K562 (cell line): ENCODE measurements around the gene GGNBP2. TPM values are rescaled to one million over a fixed set of nuclear protein-coding genes. Genes with fewer than 3 reads are reported as not detected.

Experiments used
- CAMTA2 ChIP-seq: fragments of 250-450 bp; sonication (Bioruptor Pico); conservative IDR thresholded peaks from 2 replicates; pipeline ENCODE4 v1.5.1; 2022
- CXXC5 ChIP-seq: fragments of 250-450 bp; sonication (Bioruptor Pico); IDR thresholded peaks from 2 replicates; pipeline ENCODE4 v1.8.0; 2022; ENCODE audit warnings: inconsistent platforms, mild to moderate bottlenecking, moderate library complexity
- MBD2 ChIP-seq: sonication (generic); IDR thresholded peaks from 2 replicates; pipeline ENCODE4 v1.6.1; 2016; ENCODE audit warnings: low read depth, borderline replicate concordance
- PPARD ChIP-seq: fragments of 250-450 bp; sonication (Bioruptor Pico); IDR thresholded peaks from 2 replicates; pipeline ENCODE4 v1.8.0; 2022; ENCODE audit warnings: inconsistent platforms, mild to moderate bottlenecking, moderate library complexity
- SIN3B ChIP-seq: fragments of 450-650 bp; IDR thresholded peaks from 2 replicates; pipeline ENCODE4 v1.6.1; 2017; ENCODE audit warnings: low read depth, mild to moderate bottlenecking, moderate library complexity
- SNIP1 ChIP-seq: fragments of 450-650 bp; IDR thresholded peaks from 2 replicates; pipeline ENCODE4 v1.7.1; 2017; ENCODE audit warnings: low read depth, mild to moderate bottlenecking
- U2AF2 ChIP-seq: fragments of 200-400 bp; formaldehyde crosslinking; optimal IDR thresholded peaks from 2 replicates; pipeline ENCODE3; 2017; ENCODE audit warnings: low read depth, mild to moderate bottlenecking, low read length
- ZFX ChIP-seq: sonication (generic); formaldehyde crosslinking; IDR thresholded peaks from 2 replicates; pipeline ENCODE4 v1.8.0; 2022; ENCODE audit warnings: mild to moderate bottlenecking, missing genetic modification reagents, moderate library complexity
- ZNF23 ChIP-seq: fragments of 250-450 bp; sonication (Bioruptor Pico); IDR thresholded peaks from 2 replicates; pipeline ENCODE4 v1.4.0; 2020; ENCODE audit warnings: mild to moderate bottlenecking
- ZNF57 ChIP-seq: fragments of 450-650 bp; formaldehyde crosslinking; IDR thresholded peaks from 2 replicates; pipeline ENCODE4 v1.4.0; 2020; ENCODE audit warnings: mild to moderate bottlenecking, moderate library complexity
- polyA plus RNA-seq, 8 experiments: library from polyadenylated mRNA; depleted of rRNA in 4 of 8; stranded (reverse) in 5 of 8; unstranded in 3 of 8; fragments of >200 nt; fragmentation: Nextera tagmentation in 2 of 8; fragmentation: Illumina TruSeq in 1 of 8; extraction: Ambion mirVana in 2 of 8; extraction: Trizol in 1 of 8; gene quantifications; 2 replicates each; pipeline versions ENCODE4 v1.2.1 to v1.2.3, GENCODE V29; 2011 to 2014; ENCODE audit warnings: inconsistent platforms in 1 of 8, missing spikeins in 1 of 8
- total RNA-seq, 7 experiments: library from RNA; depleted of rRNA in 6 of 7; stranded (reverse); fragments of >200 nt in 6 of 7; fragmentation: Illumina TruSeq in 2 of 7; extraction: Trizol in 2 of 7; gene quantifications; 2 replicates each; pipeline versions ENCODE4 v1.2.1 to v1.2.3, GENCODE V29; 2011 to 2021; ENCODE audit warnings: low replicate concordance in 1 of 7
- TF ChIP-seq, protein P1 (sequence below): sonication (generic); formaldehyde crosslinking; IDR thresholded peaks from 2 replicates; pipeline ENCODE4 v1.8.1; 2023; ENCODE audit warnings: mild to moderate bottlenecking, missing genetic modification reagents
- TF ChIP-seq, protein P2 (sequence below): sonication (generic); formaldehyde crosslinking; IDR thresholded peaks from 2 replicates; pipeline ENCODE4 v1.8.0; 2022; ENCODE audit warnings: mild to moderate bottlenecking, missing genetic modification reagents
- TF ChIP-seq, protein P3 (sequence below): fragments of 250-450 bp; sonication (Bioruptor Pico); IDR thresholded peaks from 2 replicates; pipeline ENCODE4 v1.5.0; 2020; ENCODE audit warnings: mild to moderate bottlenecking, borderline replicate concordance
- TF ChIP-seq, protein P4 (sequence below): fragments of 250-450 bp; sonication (Bioruptor Pico); IDR thresholded peaks from 2 replicates; pipeline ENCODE4 v1.8.0; 2022; ENCODE audit warnings: moderate library complexity, mild to moderate bottlenecking, inconsistent platforms
- TF ChIP-seq, protein P5 (sequence below): fragments of 250-450 bp; sonication (Bioruptor Pico); IDR thresholded peaks from 2 replicates; pipeline ENCODE4 v1.5.0; 2020; ENCODE audit warnings: mild to moderate bottlenecking

The GGNBP2 gene
- total and polyA plus RNA-seq, 9 of the 15 experiments (the other 6 are each of a cell fraction or from before 2014, with no cell fraction given) = 35.7 to 96.6 (median 64.1) TPM

DNA sequence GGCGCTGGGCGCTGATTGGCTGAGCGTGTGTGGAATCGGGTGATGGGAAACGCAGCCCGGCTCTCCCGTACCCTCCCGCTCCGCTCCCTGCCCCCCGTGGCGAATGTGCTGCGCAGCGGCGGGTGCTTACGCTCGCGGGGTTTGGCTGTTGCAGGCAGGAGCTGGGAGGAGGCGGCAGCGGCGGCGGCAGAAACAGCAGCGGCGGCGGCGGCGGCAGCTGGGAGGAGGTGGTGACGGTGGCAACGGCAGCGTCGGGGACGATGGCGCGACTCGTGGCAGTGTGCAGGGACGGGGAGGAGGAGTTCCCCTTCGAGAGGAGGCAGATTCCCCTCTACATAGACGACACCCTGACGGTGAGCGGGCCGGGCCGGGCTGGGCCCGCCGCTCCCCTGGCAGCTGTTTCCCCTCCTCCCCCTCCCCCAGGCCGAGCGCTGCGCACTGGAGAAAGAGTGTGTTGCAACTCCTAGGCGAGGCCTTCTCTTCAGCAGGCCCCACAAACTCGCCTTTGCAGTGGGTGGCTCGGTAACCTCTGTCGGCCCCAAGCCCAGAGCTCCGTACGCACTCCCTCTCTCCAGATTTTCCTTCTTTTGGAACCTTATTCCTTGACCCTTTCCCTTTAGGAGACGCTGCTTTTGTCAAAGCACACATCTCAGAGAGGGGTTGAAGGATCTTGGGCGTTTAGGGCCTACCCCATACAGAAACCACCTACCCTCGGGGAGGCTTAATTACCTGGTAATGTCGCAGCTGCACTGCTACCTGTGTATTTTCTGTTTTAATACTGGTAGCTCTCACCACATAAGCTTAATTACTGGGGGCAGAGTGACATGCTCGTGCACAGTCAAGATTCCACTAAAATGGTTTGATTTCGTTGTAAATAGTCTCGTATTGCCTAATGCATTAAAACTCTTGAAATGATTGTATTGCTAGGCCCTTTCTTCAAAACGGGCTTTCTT lies 1.0 kb downstream of the GGNBP2 start (continued):
- TF ChIP-seq, protein P1, sequence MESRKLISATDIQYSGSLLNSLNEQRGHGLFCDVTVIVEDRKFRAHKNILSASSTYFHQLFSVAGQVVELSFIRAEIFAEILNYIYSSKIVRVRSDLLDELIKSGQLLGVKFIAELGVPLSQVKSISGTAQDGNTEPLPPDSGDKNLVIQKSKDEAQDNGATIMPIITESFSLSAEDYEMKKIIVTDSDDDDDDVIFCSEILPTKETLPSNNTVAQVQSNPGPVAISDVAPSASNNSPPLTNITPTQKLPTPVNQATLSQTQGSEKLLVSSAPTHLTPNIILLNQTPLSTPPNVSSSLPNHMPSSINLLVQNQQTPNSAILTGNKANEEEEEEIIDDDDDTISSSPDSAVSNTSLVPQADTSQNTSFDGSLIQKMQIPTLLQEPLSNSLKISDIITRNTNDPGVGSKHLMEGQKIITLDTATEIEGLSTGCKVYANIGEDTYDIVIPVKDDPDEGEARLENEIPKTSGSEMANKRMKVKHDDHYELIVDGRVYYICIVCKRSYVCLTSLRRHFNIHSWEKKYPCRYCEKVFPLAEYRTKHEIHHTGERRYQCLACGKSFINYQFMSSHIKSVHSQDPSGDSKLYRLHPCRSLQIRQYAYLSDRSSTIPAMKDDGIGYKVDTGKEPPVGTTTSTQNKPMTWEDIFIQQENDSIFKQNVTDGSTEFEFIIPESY (CRISPR knock-in tag) = no peak
- peak; percentile 87 for TF ChIP-seq ZFX (CRISPR knock-in tag)
- TF ChIP-seq, protein P2, sequence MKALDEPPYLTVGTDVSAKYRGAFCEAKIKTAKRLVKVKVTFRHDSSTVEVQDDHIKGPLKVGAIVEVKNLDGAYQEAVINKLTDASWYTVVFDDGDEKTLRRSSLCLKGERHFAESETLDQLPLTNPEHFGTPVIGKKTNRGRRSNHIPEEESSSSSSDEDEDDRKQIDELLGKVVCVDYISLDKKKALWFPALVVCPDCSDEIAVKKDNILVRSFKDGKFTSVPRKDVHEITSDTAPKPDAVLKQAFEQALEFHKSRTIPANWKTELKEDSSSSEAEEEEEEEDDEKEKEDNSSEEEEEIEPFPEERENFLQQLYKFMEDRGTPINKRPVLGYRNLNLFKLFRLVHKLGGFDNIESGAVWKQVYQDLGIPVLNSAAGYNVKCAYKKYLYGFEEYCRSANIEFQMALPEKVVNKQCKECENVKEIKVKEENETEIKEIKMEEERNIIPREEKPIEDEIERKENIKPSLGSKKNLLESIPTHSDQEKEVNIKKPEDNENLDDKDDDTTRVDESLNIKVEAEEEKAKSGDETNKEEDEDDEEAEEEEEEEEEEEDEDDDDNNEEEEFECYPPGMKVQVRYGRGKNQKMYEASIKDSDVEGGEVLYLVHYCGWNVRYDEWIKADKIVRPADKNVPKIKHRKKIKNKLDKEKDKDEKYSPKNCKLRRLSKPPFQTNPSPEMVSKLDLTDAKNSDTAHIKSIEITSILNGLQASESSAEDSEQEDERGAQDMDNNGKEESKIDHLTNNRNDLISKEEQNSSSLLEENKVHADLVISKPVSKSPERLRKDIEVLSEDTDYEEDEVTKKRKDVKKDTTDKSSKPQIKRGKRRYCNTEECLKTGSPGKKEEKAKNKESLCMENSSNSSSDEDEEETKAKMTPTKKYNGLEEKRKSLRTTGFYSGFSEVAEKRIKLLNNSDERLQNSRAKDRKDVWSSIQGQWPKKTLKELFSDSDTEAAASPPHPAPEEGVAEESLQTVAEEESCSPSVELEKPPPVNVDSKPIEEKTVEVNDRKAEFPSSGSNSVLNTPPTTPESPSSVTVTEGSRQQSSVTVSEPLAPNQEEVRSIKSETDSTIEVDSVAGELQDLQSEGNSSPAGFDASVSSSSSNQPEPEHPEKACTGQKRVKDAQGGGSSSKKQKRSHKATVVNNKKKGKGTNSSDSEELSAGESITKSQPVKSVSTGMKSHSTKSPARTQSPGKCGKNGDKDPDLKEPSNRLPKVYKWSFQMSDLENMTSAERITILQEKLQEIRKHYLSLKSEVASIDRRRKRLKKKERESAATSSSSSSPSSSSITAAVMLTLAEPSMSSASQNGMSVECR (CRISPR knock-in tag) = peak; percentile 70; the same call in 1 of the 2 replicates
- no peak for TF ChIP-seq ZNF57
- TF ChIP-seq, protein P3, sequence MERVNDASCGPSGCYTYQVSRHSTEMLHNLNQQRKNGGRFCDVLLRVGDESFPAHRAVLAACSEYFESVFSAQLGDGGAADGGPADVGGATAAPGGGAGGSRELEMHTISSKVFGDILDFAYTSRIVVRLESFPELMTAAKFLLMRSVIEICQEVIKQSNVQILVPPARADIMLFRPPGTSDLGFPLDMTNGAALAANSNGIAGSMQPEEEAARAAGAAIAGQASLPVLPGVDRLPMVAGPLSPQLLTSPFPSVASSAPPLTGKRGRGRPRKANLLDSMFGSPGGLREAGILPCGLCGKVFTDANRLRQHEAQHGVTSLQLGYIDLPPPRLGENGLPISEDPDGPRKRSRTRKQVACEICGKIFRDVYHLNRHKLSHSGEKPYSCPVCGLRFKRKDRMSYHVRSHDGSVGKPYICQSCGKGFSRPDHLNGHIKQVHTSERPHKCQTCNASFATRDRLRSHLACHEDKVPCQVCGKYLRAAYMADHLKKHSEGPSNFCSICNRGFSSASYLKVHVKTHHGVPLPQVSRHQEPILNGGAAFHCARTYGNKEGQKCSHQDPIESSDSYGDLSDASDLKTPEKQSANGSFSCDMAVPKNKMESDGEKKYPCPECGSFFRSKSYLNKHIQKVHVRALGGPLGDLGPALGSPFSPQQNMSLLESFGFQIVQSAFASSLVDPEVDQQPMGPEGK (CRISPR knock-in tag) = no peak
- no peak for TF ChIP-seq PPARD (CRISPR knock-in tag)
- no peak for TF ChIP-seq U2AF2
- TF ChIP-seq MBD2 = peak; percentile 66; the same call in 1 of the 2 replicates
- TF ChIP-seq, protein P4, sequence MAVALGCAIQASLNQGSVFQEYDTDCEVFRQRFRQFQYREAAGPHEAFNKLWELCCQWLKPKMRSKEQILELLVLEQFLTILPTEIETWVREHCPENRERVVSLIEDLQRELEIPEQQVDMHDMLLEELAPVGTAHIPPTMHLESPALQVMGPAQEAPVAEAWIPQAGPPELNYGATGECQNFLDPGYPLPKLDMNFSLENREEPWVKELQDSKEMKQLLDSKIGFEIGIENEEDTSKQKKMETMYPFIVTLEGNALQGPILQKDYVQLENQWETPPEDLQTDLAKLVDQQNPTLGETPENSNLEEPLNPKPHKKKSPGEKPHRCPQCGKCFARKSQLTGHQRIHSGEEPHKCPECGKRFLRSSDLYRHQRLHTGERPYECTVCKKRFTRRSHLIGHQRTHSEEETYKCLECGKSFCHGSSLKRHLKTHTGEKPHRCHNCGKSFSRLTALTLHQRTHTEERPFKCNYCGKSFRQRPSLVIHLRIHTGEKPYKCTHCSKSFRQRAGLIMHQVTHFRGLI (CRISPR knock-in tag) = no peak
- no peak for TF ChIP-seq ZNF23 (CRISPR knock-in tag)
- TF ChIP-seq, protein P5, sequence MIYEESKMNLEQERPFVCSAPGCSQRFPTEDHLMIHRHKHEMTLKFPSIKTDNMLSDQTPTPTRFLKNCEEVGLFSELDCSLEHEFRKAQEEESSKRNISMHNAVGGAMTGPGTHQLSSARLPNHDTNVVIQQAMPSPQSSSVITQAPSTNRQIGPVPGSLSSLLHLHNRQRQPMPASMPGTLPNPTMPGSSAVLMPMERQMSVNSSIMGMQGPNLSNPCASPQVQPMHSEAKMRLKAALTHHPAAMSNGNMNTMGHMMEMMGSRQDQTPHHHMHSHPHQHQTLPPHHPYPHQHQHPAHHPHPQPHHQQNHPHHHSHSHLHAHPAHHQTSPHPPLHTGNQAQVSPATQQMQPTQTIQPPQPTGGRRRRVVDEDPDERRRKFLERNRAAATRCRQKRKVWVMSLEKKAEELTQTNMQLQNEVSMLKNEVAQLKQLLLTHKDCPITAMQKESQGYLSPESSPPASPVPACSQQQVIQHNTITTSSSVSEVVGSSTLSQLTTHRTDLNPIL (CRISPR knock-in tag) = no peak
- peak; percentile 94 for TF ChIP-seq CXXC5 (CRISPR knock-in tag)
- no peak for TF ChIP-seq SNIP1
- TF ChIP-seq SIN3B = peak; percentile 80
- 0 out of 2 replicates have a peak, but pooled peaks have one; percentile 68 for TF ChIP-seq CAMTA2 (CRISPR knock-in tag)
